Activated naive CD8-positive, alpha-beta T cell treated with anti-CD3 and anti-CD28 coated beads, Interleukin-2, amount 50 U/mL, for 16 hours (primary cell): ENCODE data around the gene FBN2.
"Not testable (repeated sequence)": the region's sequence is repeated elsewhere in the genome, so short reads cannot be mapped to it uniquely, and the experiment has no call there.

Source experiments
- DNase-seq: peaks from one replicate; pipeline ENCODE4 v3.0.0-alpha.2; 2020; ENCODE audit warnings: low read depth, low spot score

Gene FBN2

GRCh38 chr5:128534726-128535125 lies 3.3 kb downstream of the FBN2 start:
- no peak for DNase-seq

- no peak for DNase-seq
Observed at GRCh38 chr5:128532776-128533175, 5.3 kb downstream of the FBN2 start.

- DNase-seq = no peak
Observed at GRCh38 chr5:128532127-128532526, 5.9 kb downstream of the FBN2 start.

GRCh38 chr5:128528637-128529255 lies 9.3 kb downstream of the FBN2 start:
- DNase-seq = no peak

- DNase-seq = no peak
Observed at GRCh38 chr5:128528126-128528525, 9.9 kb downstream of the FBN2 start.

GRCh38 chr5:128527077-128527476 lies 11.0 kb downstream of the FBN2 start:
- DNase-seq = no peak

- no peak for DNase-seq
Observed at GRCh38 chr5:128522336-128522735, 15.7 kb downstream of the FBN2 start.

GRCh38 chr5:128519827-128520226 lies 18.2 kb downstream of the FBN2 start:
- no peak for DNase-seq

GRCh38 chr5:128516978-128517377 lies 21.1 kb downstream of the FBN2 start:
- DNase-seq = no peak

GRCh38 chr5:128513806-128514205 lies 24.2 kb downstream of the FBN2 start:
- DNase-seq = no peak

- no peak for DNase-seq
Observed at GRCh38 chr5:128512894-128513293, 25.2 kb downstream of the FBN2 start.

GRCh38 chr5:128506643-128507042 lies 31.4 kb downstream of the FBN2 start:
- no peak for DNase-seq

- not testable (repeated sequence) for DNase-seq
Observed at GRCh38 chr5:128503727-128504126, 34.3 kb downstream of the FBN2 start.

- no peak for DNase-seq
Observed at GRCh38 chr5:128498844-128499455, 39.1 kb downstream of the FBN2 start.

GRCh38 chr5:128494516-128494915 lies 43.5 kb downstream of the FBN2 start:
- DNase-seq = no peak

GRCh38 chr5:128493657-128494329 lies 44.3 kb downstream of the FBN2 start:
- no peak for DNase-seq

GRCh38 chr5:128491291-128491690 lies 46.8 kb downstream of the FBN2 start:
- no peak for DNase-seq

GRCh38 chr5:128490761-128491160 lies 47.3 kb downstream of the FBN2 start:
- DNase-seq = no peak

- DNase-seq = no peak
Observed at GRCh38 chr5:128487041-128487440, 51.0 kb downstream of the FBN2 start.

- no peak for DNase-seq
Observed at GRCh38 chr5:128483738-128484137, 54.3 kb downstream of the FBN2 start.

- DNase-seq = no peak
Observed at GRCh38 chr5:128480906-128481633, 57.0 kb downstream of the FBN2 start.

- DNase-seq = no peak
Observed at GRCh38 chr5:128480158-128480557, 57.9 kb downstream of the FBN2 start.
